ENCODE data around the gene PPP6R2.

Gene PPP6R2

GRCh38 chr22:50490531-50491308 is 147.6 kb downstream of the PPP6R2 start:
- no peak overlapping the region for H3K4me3 ChIP-seq (ENCODE audit: low read depth, low read length)
- no peak for DNase-seq (ENCODE audit: low read depth, low spot score)
- in situ Hi-C loops (cut with HindIII; ENCODE audit: low sequenced_read_pairs): no loop called here
- no peak for TF ChIP-seq CTCF (IDR thresholded peaks at IDR 0.05; ENCODE audit: low read depth, low read length)
